K562 (cell line): ENCODE measurements around the gene TBC1D9. TPM values are rescaled to one million over a fixed set of nuclear protein-coding genes. Genes with fewer than 3 reads are reported as not detected.

Source experiments
- ATAC-seq: fragments of 200-7000 bp; cut with Tn5 transposase; 3 replicates; pipeline ENCODE4 v1.9.1; 2020; ENCODE audit warnings: moderate library complexity
- BruUV-seq: library from RNA; stranded (reverse); fragments of 400-500 nt; replicated peaks from 2 replicates; lab custom pipeline; 2021; lab: Mats Ljungman, UMichigan
- CTCF ChIA-PET: fragments of 300-600 bp; formaldehyde crosslinking; extraction: SDS; loops from one replicate; lab custom pipeline; 2021; ENCODE audit warnings: low intra/inter-chr PET ratio; lab: Yijun Ruan, JAX
- POLR2A ChIA-PET: fragments of 300-600, 350-650 bp; sonication (Branson Sonifier 250); formaldehyde crosslinking; extraction: SDS; loops from one replicate; lab custom pipeline; 2021; ENCODE audit warnings: antibody characterized with exemption, inconsistent platforms; lab: Yijun Ruan, JAX
- DNase-seq, 4 experiments: peaks; one replicate each; pipeline versions ENCODE4 v3.0.0 to v3.0.0-alpha.2; 2011 to 2018; ENCODE audit warnings: low spot score in 3 of 4, mixed read lengths in 3 of 4; ENCODE audit errors: extremely low read depth in 1 of 4
- FAIRE-seq: peaks from 2 replicates; lab custom pipeline; 2011; peaks lifted over from hg19 to GRCh38; lab: Jason Lieb, UNC
- H2AFZ ChIP-seq: 2 replicates; pipeline ENCODE4 v1.6.0; 2011; ENCODE audit warnings: low read depth, low read length, control low read depth, inconsistent platforms
- H3K27ac ChIP-seq: fragments of 200-600 bp; 3 replicates; pipeline ENCODE4 v1.8.0; 2011; ENCODE audit warnings: low read depth, mild to moderate bottlenecking, control low read depth, inconsistent platforms, low read length, moderate library complexity, mixed read lengths; ENCODE audit errors: extremely low read depth
- H3K27me3 ChIP-seq, 2 experiments: fragments of 300-600 bp in 1 of 2; 2 replicates in 1 of 2; 3 replicates in 1 of 2; pipeline versions ENCODE4 v1.6.0 to v1.8.0; 2011; ENCODE audit warnings: inconsistent platforms in 2 of 2, low read length in 2 of 2, mild to moderate bottlenecking in 1 of 2, mixed read lengths in 1 of 2, moderate library complexity in 1 of 2; ENCODE audit not compliant: control insufficient read depth in 2 of 2, insufficient read depth in 2 of 2
- H3K36me3 ChIP-seq: fragments of 300-600 bp; 3 replicates; pipeline ENCODE4 v1.8.0; 2011; ENCODE audit warnings: mild to moderate bottlenecking, low read length, inconsistent platforms; ENCODE audit not compliant: control insufficient read depth, insufficient read depth
- H3K4me1 ChIP-seq, 2 experiments: fragments of 200-600 bp in 1 of 2; replicated peaks in 1 of 2; 2 replicates in 1 of 2; 3 replicates in 1 of 2; pipeline versions ENCODE4 v1.5.1 to v1.8.0; 2011; ENCODE audit warnings: inconsistent platforms in 2 of 2, low read length in 2 of 2, mild to moderate bottlenecking in 1 of 2, mixed read lengths in 1 of 2, moderate library complexity in 1 of 2; ENCODE audit not compliant: control insufficient read depth in 2 of 2, insufficient read depth in 2 of 2
- H3K4me2 ChIP-seq: 2 replicates; pipeline ENCODE4 v1.6.1; 2011; ENCODE audit warnings: low read length, control low read depth, inconsistent platforms, mixed read lengths; ENCODE audit not compliant: insufficient read depth
- H3K4me3 ChIP-seq: fragments of 200-600 bp; sonication (generic), shearing (Covaris generic); 2 replicates; pipeline ENCODE4 v1.5.1; 2016; ENCODE audit warnings: control low read depth, inconsistent platforms
- H3K79me2 ChIP-seq: fragments of 200-600 bp; 3 replicates; pipeline ENCODE4 v1.8.0; 2011; ENCODE audit warnings: low read length, inconsistent platforms; ENCODE audit not compliant: control insufficient read depth, insufficient read depth
- H3K9ac ChIP-seq, 2 experiments: 2 replicates each; pipeline versions ENCODE4 v1.6.0 to v1.6.1; 2011; ENCODE audit warnings: low read depth in 2 of 2, low read length in 2 of 2, control low read depth in 1 of 2, inconsistent platforms in 1 of 2, mild to moderate bottlenecking in 1 of 2, mixed read lengths in 1 of 2; ENCODE audit not compliant: insufficient read depth in 1 of 2
- H3K9me1 ChIP-seq: one replicate; pipeline ENCODE4 v1.6.0; 2011; ENCODE audit warnings: inconsistent platforms, mild to moderate bottlenecking, low read length, moderate library complexity; ENCODE audit not compliant: control insufficient read depth, insufficient read depth
- H3K9me3 ChIP-seq: replicated peaks from 2 replicates; pipeline ENCODE4 v1.5.1; 2011; ENCODE audit warnings: low read depth, low read length, inconsistent platforms; ENCODE audit not compliant: control insufficient read depth, insufficient read depth
- H4K20me1 ChIP-seq: replicated peaks from 2 replicates; pipeline ENCODE4 v1.6.1; 2011; ENCODE audit warnings: low read length, inconsistent platforms, mixed read lengths; ENCODE audit not compliant: control insufficient read depth, insufficient read depth
- ARID4B ChIP-seq: sonication (generic); formaldehyde crosslinking; IDR thresholded peaks from 2 replicates; pipeline ENCODE4 v1.8.0; 2022; ENCODE audit warnings: mild to moderate bottlenecking, missing genetic modification reagents
- E2F8 ChIP-seq: fragments of 450-650 bp; IDR thresholded peaks from 2 replicates; pipeline ENCODE4 v1.7.1; 2018; ENCODE audit warnings: mild to moderate bottlenecking, low read depth; ENCODE audit not compliant: partially characterized antibody
- MLLT1 ChIP-seq, 2 experiments: fragments of 450-650 bp; IDR thresholded peaks; 2 replicates each; pipeline ENCODE4 v1.6.1; 2016
- MTF1 ChIP-seq: fragments of 250-450 bp; sonication (Bioruptor Pico); IDR thresholded peaks from 2 replicates; pipeline ENCODE4 v1.9.0; 2021; ENCODE audit warnings: moderate library complexity, mild to moderate bottlenecking, inconsistent platforms, borderline replicate concordance
- NCOA4 ChIP-seq: fragments of 450-650 bp; IDR thresholded peaks from 2 replicates; pipeline ENCODE4 v1.6.1; 2018; ENCODE audit warnings: mild to moderate bottlenecking; ENCODE audit not compliant: partially characterized antibody
- SIN3B ChIP-seq: fragments of 450-650 bp; IDR thresholded peaks from 2 replicates; pipeline ENCODE4 v1.6.1; 2017; ENCODE audit warnings: low read depth, mild to moderate bottlenecking, moderate library complexity
- TAF15 ChIP-seq: fragments of 200-400 bp; formaldehyde crosslinking; IDR thresholded peaks from 2 replicates; pipeline ENCODE4 v1.6.1; 2017; ENCODE audit warnings: mild to moderate bottlenecking, low read depth, low read length, moderate library complexity
- ZNF41 ChIP-seq: fragments of 250-450 bp; sonication (Bioruptor Pico); conservative IDR thresholded peaks from 2 replicates; pipeline ENCODE4 v1.4.0; 2020; ENCODE audit warnings: mild to moderate bottlenecking
- WGBS: fragments of 100-300 bp; shearing (Covaris generic); methylation state at CpG from one replicate; pipeline ENCODE4 v1.1.6; 2016; ENCODE audit warnings: low coverage, mixed read lengths; ENCODE audit not compliant: insufficient coverage; ENCODE audit errors: missing lambda C conversion rate; 5-methylcytosine and 5-hydroxymethylcytosine counted together
- in situ Hi-C: fragments of 300-500 bp; cut with MboI; formaldehyde crosslinking; loops from 4 replicates; pipeline ENCODE4 v1.15.0; 2018; ENCODE audit warnings: inconsistent platforms, mixed read lengths
- intact Hi-C: fragments of 100-400 bp; cut with micrococcal nuclease; formaldehyde crosslinking; loops from 2 replicates; pipeline ENCODE4 v1.14.2; 2022
- polyA plus RNA-seq, 8 experiments: library from polyadenylated mRNA; depleted of rRNA in 4 of 8; stranded (reverse) in 5 of 8; unstranded in 3 of 8; fragments of >200 nt; fragmentation: Nextera tagmentation in 2 of 8; fragmentation: Illumina TruSeq in 1 of 8; extraction: Ambion mirVana in 2 of 8; extraction: Trizol in 1 of 8; gene quantifications; 2 replicates each; pipeline versions ENCODE4 v1.2.1 to v1.2.3, GENCODE V29; 2011 to 2014; ENCODE audit warnings: inconsistent platforms in 1 of 8, missing spikeins in 1 of 8
- total RNA-seq, 7 experiments: library from RNA; depleted of rRNA in 6 of 7; stranded (reverse); fragments of >200 nt in 6 of 7; fragmentation: Illumina TruSeq in 2 of 7; extraction: Trizol in 2 of 7; gene quantifications; 2 replicates each; pipeline versions ENCODE4 v1.2.1 to v1.2.3, GENCODE V29; 2011 to 2021; ENCODE audit warnings: low replicate concordance in 1 of 7

TBC1D9 gene
- total and polyA plus RNA-seq, 9 of the 15 experiments (the other 6 are each of a cell fraction or from before 2014, with no cell fraction given): 0.13 TPM; not detected in 8

GRCh38 chr4:140754918-140755773 lies 1.0 kb downstream of the TBC1D9 start (continued):
- TF ChIP-seq MLLT1 (IDR thresholded peaks at IDR 0.05): no peak
- no peak for TF ChIP-seq SIN3B
- TF ChIP-seq, all 486 proteins: peak for 0

GRCh38 chr4:140753329-140753728 lies 2.9 kb downstream of the TBC1D9 start:
- no peak overlapping the region for H3K4me2 ChIP-seq
- POLR2A ChIA-PET: interaction anchor here (1.0 kb wide), 1 partner anchor 11 kb away, joined by 3 read pairs; no protein-coding TSS in a partner anchor
- TF ChIP-seq ARID4B (CRISPR knock-in tag) (no peak), NCOA4 (no peak), MTF1 (CRISPR knock-in tag) (no peak), TAF15 (no peak), E2F8 (no peak), ZNF41 (CRISPR knock-in tag) (no peak)

More at GRCh38 chr4:140753329-140753728, 2.9 kb downstream of the TBC1D9 start:
- no peak for FAIRE-seq
- in situ Hi-C loops (no loop called here), intact Hi-C loops (no loop called here)
- Histone ChIP-seq H3K9ac (no peak overlapping the region), H3K79me2 (no peaks in the 10 kb centered on the region), H3K9me1 (no peaks in the 10 kb centered on the region), H3K27ac (no peak overlapping the region), H3K27me3 (peaks cover 0 to 16% of the 10 kb centered on the region in 2 experiments; a peak in 2 of 5 replicates), H3K36me3 (no peaks in the 10 kb centered on the region), H2AFZ (no peak overlapping the region), H3K9me3 (no peaks in the 10 kb centered on the region), H3K4me1 (peaks cover 0 to 12% of the 10 kb centered on the region in 2 experiments; a peak in 1 of 5 replicates), H4K20me1 (no peaks in the 10 kb centered on the region), H3K4me3 (no peak overlapping the region)
- no TSS peak for BruUV-seq
- CTCF ChIA-PET: no interaction called here
- DNase-seq: no peak
- ATAC-seq: no peak
- 0% methylated on average over 2 of the region's 2 CpGs for WGBS
